Measurements from ENCODE around the gene PHTF2.
A peak's percentile ranks its signal among the peaks of the same experiment; 100 is the strongest.

The PHTF2 gene

GRCh38 chr7:77799078-77799964, 748 bp downstream of the PHTF2 start:
- Histone ChIP-seq H4K20me1 (ENCODE audit: control insufficient read depth, insufficient read depth, low read depth, low read length) (peaks cover 32% of the 10 kb centered on the region), H3K79me2 (ENCODE audit: control insufficient read depth, low read length) (peaks cover 95% of the 10 kb centered on the region), H3K36me3 (ENCODE audit: control insufficient read depth, low read length) (peaks cover 67% of the 10 kb centered on the region), H3K9me3 (ENCODE audit: control insufficient read depth, insufficient read depth, low read length) (peaks cover 3% of the 10 kb centered on the region; the same call in 1 of the 2 replicates), H3K9me2 (replicated peaks; ENCODE audit: control insufficient read depth, low read length) (no peaks in the 10 kb centered on the region), H3K4me2 (ENCODE audit: low read length) (peak overlapping the region; percentile 69), H3K4me3 (ENCODE audit: low read length) (peak overlapping the region; percentile 90), H3F3A (ENCODE audit: control insufficient read depth, insufficient read depth) (peaks cover 20% of the 10 kb centered on the region), H3K27ac (ENCODE audit: low read depth, low read length) (peak overlapping the region; percentile 64), H3K4me1 (ENCODE audit: control insufficient read depth, low read length) (peaks cover 65% of the 10 kb centered on the region), H3K27me3 (ENCODE audit: control insufficient read depth, low read length) (no peaks in the 10 kb centered on the region)
- TF ChIP-seq CTCF (IDR thresholded peaks at IDR 0.05; ENCODE audit: low read depth, low read length, poor library complexity, severe bottlenecking) (peak; percentile 31), EZH2phosphoT487 (IDR thresholded peaks at IDR 0.05; ENCODE audit: borderline replicate concordance, low read length) (no peak)

- Histone ChIP-seq H3K4me1 (ENCODE audit: control insufficient read depth, low read length) (peaks cover 59% of the 10 kb centered on the region), H3K9me2 (replicated peaks; ENCODE audit: control insufficient read depth, low read length) (no peaks in the 10 kb centered on the region), H3K36me3 (ENCODE audit: control insufficient read depth, low read length) (peaks cover 66% of the 10 kb centered on the region), H3K4me2 (ENCODE audit: low read length) (peak overlapping the region; percentile 69), H3F3A (ENCODE audit: control insufficient read depth, insufficient read depth) (peaks cover 18% of the 10 kb centered on the region), H3K79me2 (ENCODE audit: control insufficient read depth, low read length) (peaks cover 95% of the 10 kb centered on the region), H4K20me1 (ENCODE audit: control insufficient read depth, insufficient read depth, low read depth, low read length) (peaks cover 32% of the 10 kb centered on the region), H3K4me3 (ENCODE audit: low read length) (peak overlapping the region; percentile 90), H3K27ac (ENCODE audit: low read depth, low read length) (peak overlapping the region; percentile 64; the same call in 1 of the 2 replicates), H3K27me3 (ENCODE audit: control insufficient read depth, low read length) (no peaks in the 10 kb centered on the region), H3K9me3 (ENCODE audit: control insufficient read depth, insufficient read depth, low read length) (peaks cover 9% of the 10 kb centered on the region)
- TF ChIP-seq EZH2phosphoT487 (IDR thresholded peaks at IDR 0.05; ENCODE audit: borderline replicate concordance, low read length) = no peak
- TF ChIP-seq CTCF (IDR thresholded peaks at IDR 0.05; ENCODE audit: low read depth, low read length, poor library complexity, severe bottlenecking) = no peak
Measured at GRCh38 chr7:77800158-77800557, 1.6 kb downstream of the PHTF2 start.

GRCh38 chr7:77800730-77801129, 2.2 kb downstream of the PHTF2 start:
- Histone ChIP-seq H3K79me2 (ENCODE audit: control insufficient read depth, low read length) (peaks cover 95% of the 10 kb centered on the region), H3K4me3 (ENCODE audit: low read length) (peak overlapping the region; percentile 90)

More at GRCh38 chr7:77800730-77801129, 2.2 kb downstream of the PHTF2 start:
- no peaks in the 10 kb centered on the region for H3K9me2 ChIP-seq (replicated peaks; ENCODE audit: control insufficient read depth, low read length)
- H4K20me1 ChIP-seq (ENCODE audit: control insufficient read depth, insufficient read depth, low read depth, low read length) = peaks cover 32% of the 10 kb centered on the region
- peaks cover 18% of the 10 kb centered on the region for H3F3A ChIP-seq (ENCODE audit: control insufficient read depth, insufficient read depth)
- H3K36me3 ChIP-seq (ENCODE audit: control insufficient read depth, low read length) = peaks cover 71% of the 10 kb centered on the region
- H3K27ac ChIP-seq (ENCODE audit: low read depth, low read length) = no peak overlapping the region
- no peaks in the 10 kb centered on the region for H3K27me3 ChIP-seq (ENCODE audit: control insufficient read depth, low read length)
- H3K4me1 ChIP-seq (ENCODE audit: control insufficient read depth, low read length) = peaks cover 59% of the 10 kb centered on the region
- TF ChIP-seq CTCF (IDR thresholded peaks at IDR 0.05; ENCODE audit: low read depth, low read length, poor library complexity, severe bottlenecking) (no peak), EZH2phosphoT487 (IDR thresholded peaks at IDR 0.05; ENCODE audit: borderline replicate concordance, low read length) (no peak)
- H3K4me2 ChIP-seq (ENCODE audit: low read length) = peak overlapping the region; percentile 69
- H3K9me3 ChIP-seq (ENCODE audit: control insufficient read depth, insufficient read depth, low read length) = peaks cover 15% of the 10 kb centered on the region
